HL-60 (cell line): ENCODE data around the gene SIL1.
"Not testable (repeated sequence)": the region's sequence is repeated elsewhere in the genome, so short reads cannot be mapped to it uniquely, and the experiment has no call there.

Experiments
- DNase-seq, 2 experiments: peaks; one replicate each; pipeline ENCODE4 v3.0.0-alpha.2; 2010 to 2020; ENCODE audit warnings: low read depth in 1 of 2, low spot score in 1 of 2
- H3K27ac ChIP-seq: fragments of 250-450 bp; sonication (Bioruptor Pico); replicated peaks from 2 replicates; pipeline ENCODE4 v1.5.1; 2020; ENCODE audit warnings: mild to moderate bottlenecking, moderate library complexity
- H3K27me3 ChIP-seq: fragments of 250-450 bp; sonication (Bioruptor Pico); 2 replicates; pipeline ENCODE4 v1.5.1; 2021; ENCODE audit warnings: mild to moderate bottlenecking, moderate library complexity; ENCODE audit not compliant: insufficient read depth, poor library complexity, severe bottlenecking
- H3K4me3 ChIP-seq: replicated peaks from 2 replicates; pipeline ENCODE4 v1.5.1; 2011; ENCODE audit warnings: mild to moderate bottlenecking, control low read depth, low read length; ENCODE audit not compliant: insufficient read depth
- GABPA ChIP-seq: IDR thresholded peaks from 2 replicates; pipeline ENCODE4 v1.6.1; 2012; ENCODE audit warnings: low read depth
- POLR2AphosphoS5 ChIP-seq: IDR thresholded peaks from 2 replicates; pipeline ENCODE4 v1.6.1; 2012; ENCODE audit warnings: low read depth
- SPI1 ChIP-seq: IDR thresholded peaks from 2 replicates; pipeline ENCODE4 v1.6.1; 2012; ENCODE audit warnings: low read depth, mild to moderate bottlenecking, borderline replicate concordance
- TF ChIP-seq, protein P1 (sequence below): IDR thresholded peaks from 2 replicates; pipeline ENCODE4 v1.6.1; 2012; ENCODE audit warnings: low read depth; ENCODE audit not compliant: insufficient replicate concordance
- TF ChIP-seq, protein P2 (sequence below): IDR thresholded peaks from one replicate; pipeline ENCODE4 v1.5.1; 2011; ENCODE audit warnings: low read length, control low read depth, inconsistent platforms; ENCODE audit not compliant: insufficient read depth

The SIL1 gene

DNA sequence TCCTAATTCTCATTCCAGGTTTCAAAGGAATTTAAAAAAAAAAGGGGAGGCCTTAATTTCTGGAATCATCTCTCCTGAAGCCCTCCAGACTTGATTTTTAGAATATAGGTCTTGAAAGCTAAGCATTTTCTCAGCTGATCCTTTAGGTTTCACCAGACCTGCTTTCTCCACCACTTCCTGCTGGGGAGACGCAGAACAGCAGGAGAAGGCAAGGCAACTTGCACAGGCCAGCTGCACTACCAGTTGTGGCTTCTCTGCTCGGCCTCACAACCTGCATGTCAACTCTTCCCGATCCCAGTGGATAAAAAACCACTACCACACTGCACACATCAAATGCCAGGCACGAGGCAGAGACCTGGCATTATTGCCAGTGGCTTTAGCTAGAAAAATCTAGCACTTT lies 119.8 kb downstream of the SIL1 start:
- no peak for TF ChIP-seq GABPA
- no peak for TF ChIP-seq POLR2AphosphoS5
- TF ChIP-seq, protein P1, sequence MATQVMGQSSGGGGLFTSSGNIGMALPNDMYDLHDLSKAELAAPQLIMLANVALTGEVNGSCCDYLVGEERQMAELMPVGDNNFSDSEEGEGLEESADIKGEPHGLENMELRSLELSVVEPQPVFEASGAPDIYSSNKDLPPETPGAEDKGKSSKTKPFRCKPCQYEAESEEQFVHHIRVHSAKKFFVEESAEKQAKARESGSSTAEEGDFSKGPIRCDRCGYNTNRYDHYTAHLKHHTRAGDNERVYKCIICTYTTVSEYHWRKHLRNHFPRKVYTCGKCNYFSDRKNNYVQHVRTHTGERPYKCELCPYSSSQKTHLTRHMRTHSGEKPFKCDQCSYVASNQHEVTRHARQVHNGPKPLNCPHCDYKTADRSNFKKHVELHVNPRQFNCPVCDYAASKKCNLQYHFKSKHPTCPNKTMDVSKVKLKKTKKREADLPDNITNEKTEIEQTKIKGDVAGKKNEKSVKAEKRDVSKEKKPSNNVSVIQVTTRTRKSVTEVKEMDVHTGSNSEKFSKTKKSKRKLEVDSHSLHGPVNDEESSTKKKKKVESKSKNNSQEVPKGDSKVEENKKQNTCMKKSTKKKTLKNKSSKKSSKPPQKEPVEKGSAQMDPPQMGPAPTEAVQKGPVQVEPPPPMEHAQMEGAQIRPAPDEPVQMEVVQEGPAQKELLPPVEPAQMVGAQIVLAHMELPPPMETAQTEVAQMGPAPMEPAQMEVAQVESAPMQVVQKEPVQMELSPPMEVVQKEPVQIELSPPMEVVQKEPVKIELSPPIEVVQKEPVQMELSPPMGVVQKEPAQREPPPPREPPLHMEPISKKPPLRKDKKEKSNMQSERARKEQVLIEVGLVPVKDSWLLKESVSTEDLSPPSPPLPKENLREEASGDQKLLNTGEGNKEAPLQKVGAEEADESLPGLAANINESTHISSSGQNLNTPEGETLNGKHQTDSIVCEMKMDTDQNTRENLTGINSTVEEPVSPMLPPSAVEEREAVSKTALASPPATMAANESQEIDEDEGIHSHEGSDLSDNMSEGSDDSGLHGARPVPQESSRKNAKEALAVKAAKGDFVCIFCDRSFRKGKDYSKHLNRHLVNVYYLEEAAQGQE, result no peak
- TF ChIP-seq, protein P2, sequence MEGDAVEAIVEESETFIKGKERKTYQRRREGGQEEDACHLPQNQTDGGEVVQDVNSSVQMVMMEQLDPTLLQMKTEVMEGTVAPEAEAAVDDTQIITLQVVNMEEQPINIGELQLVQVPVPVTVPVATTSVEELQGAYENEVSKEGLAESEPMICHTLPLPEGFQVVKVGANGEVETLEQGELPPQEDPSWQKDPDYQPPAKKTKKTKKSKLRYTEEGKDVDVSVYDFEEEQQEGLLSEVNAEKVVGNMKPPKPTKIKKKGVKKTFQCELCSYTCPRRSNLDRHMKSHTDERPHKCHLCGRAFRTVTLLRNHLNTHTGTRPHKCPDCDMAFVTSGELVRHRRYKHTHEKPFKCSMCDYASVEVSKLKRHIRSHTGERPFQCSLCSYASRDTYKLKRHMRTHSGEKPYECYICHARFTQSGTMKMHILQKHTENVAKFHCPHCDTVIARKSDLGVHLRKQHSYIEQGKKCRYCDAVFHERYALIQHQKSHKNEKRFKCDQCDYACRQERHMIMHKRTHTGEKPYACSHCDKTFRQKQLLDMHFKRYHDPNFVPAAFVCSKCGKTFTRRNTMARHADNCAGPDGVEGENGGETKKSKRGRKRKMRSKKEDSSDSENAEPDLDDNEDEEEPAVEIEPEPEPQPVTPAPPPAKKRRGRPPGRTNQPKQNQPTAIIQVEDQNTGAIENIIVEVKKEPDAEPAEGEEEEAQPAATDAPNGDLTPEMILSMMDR, result no peak
- no peak for TF ChIP-seq SPI1
- DNase-seq, result peak in 1 of 2 experiments; percentile 41
- H3K4me3 ChIP-seq, result no peak overlapping the region

DNA sequence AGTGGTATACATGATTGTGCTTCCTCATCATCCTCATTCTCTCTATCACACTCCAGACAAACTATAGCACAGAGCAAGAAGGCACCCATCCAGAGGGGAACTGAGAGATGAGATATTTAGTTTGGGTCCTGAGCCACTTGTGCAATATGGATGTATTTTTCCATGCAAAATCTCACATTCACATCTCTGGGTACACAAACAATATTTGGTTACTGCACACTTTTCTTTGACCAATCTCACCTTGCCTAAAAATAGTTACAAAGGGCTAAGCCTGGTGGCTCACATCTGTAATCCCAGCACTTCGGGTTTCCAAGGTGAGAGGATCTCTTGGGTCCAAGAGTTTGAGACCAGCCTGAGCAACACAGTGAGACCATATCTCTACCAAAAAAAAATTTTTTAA lies 120.3 kb downstream of the SIL1 start:
- no peak overlapping the region for H3K27ac ChIP-seq
- TF ChIP-seq SPI1 (no peak), GABPA (no peak), POLR2AphosphoS5 (no peak)
- TF ChIP-seq, protein P2, result no peak
- TF ChIP-seq, protein P1, result no peak
- H3K4me3 ChIP-seq, result no peak overlapping the region
- H3K27me3 ChIP-seq, result no peaks in the 10 kb centered on the region
- DNase-seq, result no peak

More for the DNA sequence above, 119.8 kb downstream of the SIL1 start:
- Histone ChIP-seq H3K27ac (no peak overlapping the region), H3K27me3 (no peaks in the 10 kb centered on the region)

DNA sequence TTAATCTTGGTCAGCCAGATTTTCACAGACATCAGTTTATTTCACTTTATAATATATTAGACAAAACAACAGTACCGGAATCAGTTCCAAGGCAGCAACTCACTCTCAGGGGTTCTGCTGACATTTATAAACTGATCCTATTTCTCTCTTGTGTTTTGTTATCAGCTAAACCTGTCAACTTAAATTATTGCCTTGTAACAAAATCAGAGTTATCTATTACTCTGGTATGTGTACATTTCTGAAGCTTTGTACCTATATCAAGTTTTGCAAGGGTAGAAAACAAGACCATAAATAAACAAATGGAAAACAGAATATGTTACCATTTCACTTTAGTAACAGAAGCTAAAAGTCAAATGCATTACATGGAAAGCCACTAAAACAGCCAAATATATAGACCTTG lies 122.1 kb downstream of the SIL1 start:
- Histone ChIP-seq H3K4me3 (no peak overlapping the region), H3K27me3 (no peaks in the 10 kb centered on the region), H3K27ac (no peak overlapping the region)
- no peak for DNase-seq
- no peak for TF ChIP-seq SPI1
- no peak for TF ChIP-seq GABPA

DNA sequence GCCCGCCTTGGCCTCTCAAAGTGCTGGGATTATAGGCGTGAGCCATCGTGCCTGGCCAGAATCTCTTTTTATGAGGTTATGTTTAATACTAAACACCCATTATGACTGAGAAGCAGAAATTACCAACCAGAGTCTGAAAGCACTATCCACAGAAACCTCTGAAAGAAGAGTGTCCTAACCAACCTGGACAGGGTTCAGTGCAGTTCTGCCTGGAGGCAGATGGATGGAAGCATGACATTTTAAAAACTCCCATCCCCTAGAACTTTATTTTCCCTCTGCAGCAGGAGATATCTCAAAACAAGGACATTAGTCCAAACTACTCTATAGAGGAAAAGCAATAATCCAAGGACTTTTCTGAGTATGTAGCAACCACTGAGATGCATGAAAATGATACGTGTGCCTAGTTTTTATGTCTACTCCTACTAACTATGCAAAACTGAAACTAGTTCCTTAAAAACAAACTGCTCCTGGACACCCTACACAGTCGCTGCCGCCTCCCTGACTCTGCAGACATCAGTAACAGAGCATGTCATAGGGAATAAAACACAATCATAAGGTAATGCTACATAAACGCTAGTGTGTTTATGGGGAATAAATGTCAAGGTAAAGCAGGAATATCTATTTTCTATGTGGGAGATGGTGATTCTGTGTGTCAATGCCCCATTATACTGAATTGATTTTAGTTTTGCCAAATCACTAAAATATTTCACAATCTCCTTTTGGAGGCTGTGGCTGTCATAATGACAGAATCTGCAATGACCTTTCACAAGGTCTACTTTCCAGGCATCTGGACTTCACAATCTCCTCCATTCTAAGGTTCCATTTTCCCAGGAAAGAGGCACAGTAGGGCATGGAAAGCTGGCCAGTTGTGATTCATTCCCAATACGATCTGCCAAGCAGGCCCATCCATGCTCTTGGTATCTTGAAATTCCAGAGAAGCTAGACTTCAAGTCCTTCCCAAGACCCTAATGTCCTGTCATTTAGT lies 122.8 kb downstream of the SIL1 start:
- TF ChIP-seq, protein P1, result no peak
- TF ChIP-seq GABPA (no peak), SPI1 (no peak), POLR2AphosphoS5 (no peak)
- TF ChIP-seq, protein P2, result no peak

DNA sequence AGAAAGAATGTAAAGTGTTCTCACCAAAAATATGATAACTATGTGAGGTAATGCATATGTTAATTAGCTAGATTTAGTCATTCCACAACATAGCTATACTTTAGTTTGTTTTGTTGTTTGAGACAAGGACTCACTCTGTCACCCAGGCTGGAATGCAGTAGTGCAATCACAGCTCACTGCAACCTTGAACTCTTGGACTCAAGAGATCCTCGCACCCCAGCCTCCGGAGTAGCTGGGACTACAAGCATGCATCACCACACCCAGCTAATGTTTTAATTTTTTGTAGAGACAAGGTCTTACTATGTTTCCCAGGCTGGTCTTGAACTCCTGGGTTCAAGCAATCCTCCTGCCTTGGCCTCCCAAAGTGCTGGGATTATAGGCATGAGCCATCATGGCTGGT lies 124.2 kb downstream of the SIL1 start:
- not testable (repeated sequence) for H3K4me3 ChIP-seq, H3K27me3 ChIP-seq, H3K27ac ChIP-seq, DNase-seq

More for the DNA sequence above, 122.8 kb downstream of the SIL1 start:
- H3K27me3 ChIP-seq, result no peaks in the 10 kb centered on the region
- DNase-seq, result peak in 1 of 2 experiments; percentile 2
- H3K4me3 ChIP-seq, result no peak overlapping the region
- no peak overlapping the region for H3K27ac ChIP-seq
